T-helper 22 cell (primary cell): Measurements from ENCODE around the gene CCR4.
"Not testable (repeated sequence)": the region's sequence is repeated elsewhere in the genome, so short reads cannot be mapped to it uniquely, and the experiment has no call there.

Experiments
- DNase-seq: peaks from one replicate; pipeline ENCODE4 v3.0.0-alpha.2; 2020; ENCODE audit warnings: low read depth

The CCR4 gene

DNA sequence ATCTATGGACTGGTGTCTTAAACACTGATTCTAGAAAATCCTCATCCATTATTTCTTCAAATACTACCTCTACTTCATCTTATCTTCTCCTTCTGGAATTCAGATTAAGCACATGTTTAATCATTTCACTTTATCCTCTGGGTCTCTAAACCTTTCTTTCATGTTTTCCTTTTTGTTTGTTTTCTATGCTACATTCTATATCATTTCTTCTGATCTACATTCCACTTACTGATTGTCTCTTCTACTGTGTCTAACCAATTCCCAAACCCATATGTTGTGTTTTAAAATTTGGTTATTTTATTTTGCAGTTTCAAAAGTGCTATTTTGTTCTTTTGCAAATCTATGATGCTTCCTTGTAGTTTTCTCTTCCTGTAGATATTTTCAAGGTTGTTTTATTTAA, 31.7 kb downstream of the CCR4 start:
- DNase-seq: no peak

DNA sequence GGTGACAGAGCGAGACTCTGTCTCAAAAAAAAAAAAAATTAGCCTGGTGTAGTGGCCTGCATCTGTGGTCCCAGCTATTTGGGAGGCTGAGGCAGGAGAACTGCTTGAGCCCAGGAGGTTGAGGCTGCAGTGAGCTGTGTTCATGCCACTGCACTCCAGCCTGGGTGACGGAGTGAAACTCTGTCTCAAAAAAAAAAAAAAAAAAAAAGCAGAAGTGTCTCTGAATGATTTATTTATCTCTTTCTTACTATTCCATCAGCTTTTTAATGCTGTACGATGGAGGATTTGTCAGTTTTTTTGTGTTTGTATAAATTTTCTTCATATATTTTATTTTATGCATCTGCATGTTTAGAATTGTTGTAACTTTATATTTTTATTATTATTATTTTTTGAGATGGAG, 33.5 kb downstream of the CCR4 start:
- not testable (repeated sequence) for DNase-seq

DNA sequence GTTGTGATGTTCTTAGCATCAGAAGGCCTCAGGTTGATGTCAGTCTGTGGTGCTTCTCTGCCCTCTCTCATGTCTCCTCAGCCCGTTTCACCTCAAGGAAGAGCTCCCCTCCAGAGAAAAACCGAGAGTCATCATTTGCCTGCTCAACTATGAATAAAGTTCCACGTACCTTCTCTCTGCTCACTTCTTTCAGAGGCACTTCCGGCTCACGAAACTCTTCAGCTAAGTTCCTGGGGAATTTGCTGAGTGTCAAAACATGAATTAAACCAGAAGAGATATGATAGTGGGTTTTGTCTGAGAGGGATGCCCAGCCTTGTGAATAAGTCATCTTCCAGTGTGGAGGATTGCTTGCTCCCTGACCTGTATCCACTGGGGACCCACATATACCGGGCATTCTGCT, 37.7 kb downstream of the CCR4 start:
- DNase-seq: no peak

DNA sequence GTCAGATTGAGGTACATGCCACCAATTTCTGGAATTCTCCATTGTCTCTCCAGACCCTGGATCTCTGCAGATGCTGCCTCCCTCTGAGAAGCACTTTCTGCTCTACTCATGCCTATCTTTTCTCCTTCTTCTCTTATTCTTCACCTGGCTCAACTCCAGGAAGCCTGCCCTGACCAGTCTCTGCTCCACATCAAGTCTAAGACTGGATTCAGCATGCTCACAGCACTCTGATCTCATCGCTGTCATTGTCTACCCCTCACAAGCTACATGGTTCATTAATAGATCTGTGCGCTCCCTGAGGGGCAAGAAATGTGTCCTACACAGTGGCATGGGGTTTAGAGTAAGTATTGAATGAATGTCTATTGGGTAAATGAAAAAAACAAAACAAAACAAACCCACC, 38.7 kb downstream of the CCR4 start:
- DNase-seq: no peak

DNA sequence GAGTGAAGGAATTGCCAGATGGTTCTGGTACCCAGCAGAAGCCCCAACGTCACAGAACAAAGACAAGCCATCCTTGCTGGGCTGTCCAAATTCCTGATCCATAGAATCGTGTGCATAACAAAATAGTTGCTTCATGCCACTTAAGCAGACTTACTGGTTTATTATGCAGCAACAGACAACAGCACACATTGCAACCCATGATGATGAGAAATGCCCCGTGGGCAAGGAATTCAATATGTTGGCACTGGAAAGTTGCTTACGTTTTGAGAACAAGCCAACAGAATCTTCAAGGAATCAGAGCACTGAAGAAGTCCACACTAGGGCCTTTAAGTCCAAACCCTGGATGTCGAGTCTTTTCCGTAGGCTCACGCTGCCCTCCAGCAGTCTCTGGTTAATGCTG, 40.3 kb downstream of the CCR4 start:
- no peak for DNase-seq

DNA sequence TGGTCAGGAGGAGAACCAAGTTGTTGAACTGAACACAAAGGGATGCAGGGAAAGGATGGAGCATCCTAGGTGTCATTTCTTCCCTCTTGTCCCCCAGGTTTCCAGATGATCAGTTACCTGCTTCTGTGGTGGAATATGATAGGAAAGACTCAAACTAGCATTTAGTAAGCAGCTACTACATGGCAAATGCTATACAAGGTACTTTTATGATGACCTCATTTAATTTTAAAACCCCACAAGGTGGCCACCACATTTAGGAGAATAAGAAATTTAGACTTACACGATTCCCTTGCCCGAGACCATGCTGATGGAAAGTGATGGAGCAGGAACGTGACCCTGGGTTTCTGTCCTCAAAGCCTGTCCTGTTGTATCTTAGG, 40.9 kb downstream of the CCR4 start:
- DNase-seq: no peak

DNA sequence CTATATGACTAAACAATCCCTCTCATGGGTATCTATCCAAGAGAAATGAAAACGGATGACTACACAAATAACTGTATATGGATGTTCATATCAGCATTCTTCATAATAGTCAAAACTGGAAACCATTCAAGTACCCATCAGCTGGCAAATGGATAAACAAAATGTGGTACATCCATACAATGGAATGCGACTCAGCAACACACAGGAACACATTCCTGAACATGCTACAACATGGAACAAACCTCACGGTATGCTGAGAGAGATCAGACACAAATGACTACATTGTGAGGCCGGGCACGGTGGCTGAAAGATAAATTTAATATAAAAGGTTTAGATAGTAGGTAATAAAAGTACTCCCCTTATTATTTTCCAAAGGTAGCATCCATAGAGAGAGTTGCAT, 42.6 kb downstream of the CCR4 start:
- DNase-seq: no peak

DNA sequence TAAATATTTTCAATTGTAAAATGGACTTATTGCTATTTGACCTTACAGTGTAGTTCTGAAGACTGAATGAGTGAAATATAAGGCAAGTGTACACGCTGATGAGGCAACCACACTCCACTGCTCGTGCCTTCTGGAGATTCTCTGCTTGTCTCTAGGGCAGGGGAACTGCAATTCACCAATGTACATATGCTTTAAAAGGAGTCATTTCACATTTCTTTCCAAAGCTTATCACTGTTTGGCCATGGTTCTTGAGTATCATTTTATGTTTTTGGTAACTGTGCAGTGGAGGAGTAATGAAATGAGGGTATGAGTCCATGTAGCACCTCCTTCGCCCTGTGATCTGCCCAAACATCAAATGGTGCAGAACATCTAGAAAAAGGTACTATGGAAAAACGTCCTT, 43.7 kb downstream of the CCR4 start:
- DNase-seq: no peak

DNA sequence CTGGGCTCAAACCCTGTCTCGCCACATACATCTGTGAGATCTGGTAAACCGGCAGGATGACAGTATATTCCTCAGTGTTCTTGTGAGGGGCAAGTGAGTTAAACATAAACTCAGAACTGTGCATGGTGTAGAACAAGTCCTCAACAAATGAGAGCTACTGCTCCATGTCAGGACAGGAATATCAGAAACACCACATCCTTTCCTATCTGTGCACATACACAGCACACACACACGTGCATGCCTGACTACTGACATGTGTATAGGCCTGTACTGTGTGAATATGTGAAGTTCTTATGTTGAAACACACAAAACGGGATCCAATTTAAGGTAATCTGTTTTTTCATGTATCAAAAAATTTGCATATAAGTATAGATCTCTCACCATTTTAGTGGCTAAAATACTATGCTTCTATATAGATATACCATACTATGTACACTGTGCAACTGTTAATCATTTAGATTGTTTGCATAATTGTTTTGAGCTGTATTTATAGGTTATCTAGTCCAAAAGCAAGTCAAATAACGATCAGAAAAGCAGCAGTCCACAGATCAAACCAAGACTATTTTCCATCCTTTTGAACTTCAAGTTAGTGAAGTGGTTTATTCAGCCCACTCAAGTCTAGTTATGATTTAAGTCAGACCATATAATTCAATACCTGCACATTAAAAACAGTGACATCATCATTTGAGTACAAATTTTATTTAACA, 44.8 kb downstream of the CCR4 start:
- no peak for DNase-seq

DNA sequence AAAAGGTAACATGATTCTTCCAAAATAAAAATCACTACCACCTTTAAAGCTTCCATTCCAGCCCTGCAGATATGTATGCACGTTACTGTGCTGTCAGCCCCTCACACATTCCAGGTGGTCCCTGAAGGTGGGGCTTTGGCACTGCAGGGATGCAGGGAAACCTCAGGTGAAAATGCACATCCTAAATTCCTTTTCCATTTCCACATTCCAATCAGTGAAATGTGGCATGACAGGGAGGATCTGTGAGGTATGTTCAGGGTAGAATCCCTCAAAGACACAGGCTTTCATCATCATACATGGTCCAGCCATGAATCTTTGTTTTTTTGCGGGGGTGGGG, 45.3 kb downstream of the CCR4 start:
- DNase-seq: no peak

DNA sequence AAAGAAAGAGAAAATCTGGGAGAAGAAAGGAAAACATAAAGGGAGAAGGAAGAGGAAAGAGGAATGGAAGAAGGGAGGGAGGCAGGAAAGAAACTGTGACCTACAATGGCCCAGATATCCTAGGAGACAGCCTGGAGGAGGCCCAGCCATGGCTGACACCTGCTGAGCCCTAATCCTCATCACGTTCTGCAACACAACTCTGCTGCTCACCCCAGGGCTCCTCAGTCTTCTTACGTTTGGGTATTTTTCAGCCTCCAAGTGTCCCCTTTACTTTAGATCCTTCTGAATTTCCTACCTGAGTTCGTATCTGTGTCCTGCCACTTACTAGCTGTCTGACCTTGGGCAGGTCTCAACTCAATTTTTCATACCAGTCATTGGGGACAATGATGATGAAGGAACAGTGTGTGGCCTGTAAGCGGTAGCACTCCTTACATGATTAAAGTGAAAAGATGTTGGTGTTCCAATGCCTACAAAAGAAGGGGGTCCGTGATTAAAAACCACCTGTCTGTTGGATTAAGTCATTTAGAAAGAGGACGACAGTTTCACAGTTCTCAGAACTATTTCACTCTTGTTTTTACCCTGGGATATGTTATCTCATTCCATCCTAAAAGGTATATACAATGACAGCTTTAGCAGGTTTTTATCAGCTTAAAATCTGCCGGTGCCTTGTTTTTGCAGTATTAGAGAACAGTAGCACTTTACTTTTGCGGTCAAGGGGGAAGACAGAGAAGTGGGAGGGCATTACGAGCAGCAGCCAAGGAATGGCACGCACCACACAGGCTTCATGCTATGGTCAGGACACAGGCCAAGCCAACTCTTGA, 47.4 kb downstream of the CCR4 start:
- DNase-seq: no peak

DNA sequence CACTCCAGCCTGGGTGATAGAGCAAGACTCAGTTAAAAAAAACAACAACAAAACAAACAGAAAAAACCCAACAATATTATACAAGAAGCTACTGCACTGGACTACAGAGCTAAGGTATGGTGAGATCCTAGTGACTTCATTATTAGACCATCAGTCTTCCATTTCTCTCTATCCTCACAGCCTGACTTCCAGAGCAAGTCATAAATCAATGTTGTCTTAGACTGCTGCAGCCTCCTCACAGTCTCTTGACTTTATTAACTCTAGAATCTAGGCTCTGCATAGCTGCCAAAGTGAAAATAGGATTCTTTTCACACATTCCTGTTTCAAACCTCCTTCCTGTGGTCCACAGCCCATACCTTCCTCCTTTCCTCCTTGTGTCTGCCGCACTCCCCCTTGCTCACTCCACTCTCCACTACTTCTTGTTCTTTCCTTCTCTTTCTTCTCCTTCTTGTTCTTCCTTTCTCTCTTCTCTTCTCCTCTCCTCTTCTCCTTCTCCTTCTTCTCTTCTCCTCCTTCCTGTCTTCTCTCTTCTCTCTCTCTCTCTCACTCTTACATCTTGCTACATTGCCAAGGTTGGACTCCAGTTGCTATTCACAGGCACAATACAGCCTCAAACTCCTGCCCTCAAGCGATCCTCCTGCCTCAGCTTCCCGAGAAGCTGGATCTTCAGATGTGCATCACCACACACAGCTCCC, 49.4 kb downstream of the CCR4 start:
- no peak for DNase-seq

DNA sequence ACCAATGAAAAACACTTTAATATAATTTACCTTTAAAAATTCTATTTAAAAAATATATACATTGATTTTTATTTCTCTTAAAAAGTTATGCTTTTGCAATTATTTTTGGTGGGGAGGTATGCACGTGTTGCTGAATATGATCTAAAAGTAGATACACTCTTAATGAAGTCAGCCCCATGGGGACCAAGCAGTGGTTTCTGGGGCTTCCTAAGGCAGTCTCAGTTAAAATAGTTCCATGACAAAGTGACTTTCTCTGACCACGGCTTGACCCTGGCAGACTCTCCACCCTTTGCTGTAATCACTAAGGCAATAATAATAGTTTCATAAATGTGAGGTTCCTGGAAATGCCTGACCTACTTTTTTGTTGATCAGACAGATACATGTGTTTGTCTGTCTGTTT, 50.4 kb downstream of the CCR4 start:
- DNase-seq: no peak

DNA sequence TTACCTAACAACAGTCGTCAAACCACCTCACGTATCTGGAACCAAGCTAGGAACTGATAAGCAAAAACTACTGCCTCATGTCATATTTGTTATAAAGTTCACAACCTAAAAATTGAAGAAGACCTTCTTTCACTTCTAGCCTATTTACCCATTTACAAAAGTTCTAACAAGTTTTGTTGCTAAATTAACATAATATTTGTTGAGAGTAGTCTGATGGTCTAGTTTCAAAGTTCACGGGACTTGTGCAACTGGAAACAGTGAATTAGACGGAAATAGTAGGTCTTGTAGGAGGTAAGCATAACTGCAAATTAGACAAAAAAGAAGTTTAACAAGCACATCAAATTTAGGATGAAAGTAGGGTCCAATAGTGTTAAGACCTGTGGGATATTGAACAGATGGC, 51.9 kb downstream of the CCR4 start:
- DNase-seq: no peak

DNA sequence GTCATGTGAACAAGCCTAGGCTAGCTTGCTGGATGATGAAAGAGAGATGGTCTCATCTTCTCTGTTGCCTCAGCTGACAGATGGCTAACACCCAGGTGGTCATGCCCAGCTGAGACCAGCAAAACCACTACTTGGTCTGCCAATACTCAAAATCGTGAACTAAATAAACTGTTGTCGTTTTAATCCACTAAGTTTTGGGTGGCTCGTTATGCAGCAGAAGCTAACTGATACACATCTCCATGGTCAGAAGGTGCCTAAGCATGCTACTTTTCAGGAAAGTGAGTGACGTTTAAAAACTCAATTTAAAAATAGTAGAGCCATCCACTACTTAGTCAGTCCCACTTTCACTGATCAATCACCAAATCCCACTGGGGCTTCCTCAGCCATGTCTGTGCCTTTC, 52.8 kb downstream of the CCR4 start:
- DNase-seq: no peak

DNA sequence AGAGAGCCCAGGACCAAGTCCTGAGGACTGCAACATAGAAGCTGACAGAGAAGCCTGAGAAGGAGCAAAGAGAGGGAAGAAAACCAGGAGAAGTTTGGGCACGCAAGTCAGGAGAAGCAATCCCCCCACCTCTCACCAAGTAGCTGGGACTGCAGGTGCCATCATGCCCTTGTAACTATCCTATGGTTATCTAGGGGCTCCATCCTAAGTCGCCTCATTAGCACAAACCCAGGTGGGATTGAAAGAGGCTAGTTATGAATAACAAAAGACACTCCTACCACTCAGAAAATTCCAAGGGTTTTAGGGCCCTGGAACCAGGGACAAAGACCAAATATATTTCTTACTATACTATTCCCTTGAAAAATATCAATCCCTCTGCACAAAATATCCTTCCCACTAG, 53.5 kb downstream of the CCR4 start:
- DNase-seq: no peak
